ENCODE measurements around the gene LIMS2.

Gene LIMS2

DNA sequence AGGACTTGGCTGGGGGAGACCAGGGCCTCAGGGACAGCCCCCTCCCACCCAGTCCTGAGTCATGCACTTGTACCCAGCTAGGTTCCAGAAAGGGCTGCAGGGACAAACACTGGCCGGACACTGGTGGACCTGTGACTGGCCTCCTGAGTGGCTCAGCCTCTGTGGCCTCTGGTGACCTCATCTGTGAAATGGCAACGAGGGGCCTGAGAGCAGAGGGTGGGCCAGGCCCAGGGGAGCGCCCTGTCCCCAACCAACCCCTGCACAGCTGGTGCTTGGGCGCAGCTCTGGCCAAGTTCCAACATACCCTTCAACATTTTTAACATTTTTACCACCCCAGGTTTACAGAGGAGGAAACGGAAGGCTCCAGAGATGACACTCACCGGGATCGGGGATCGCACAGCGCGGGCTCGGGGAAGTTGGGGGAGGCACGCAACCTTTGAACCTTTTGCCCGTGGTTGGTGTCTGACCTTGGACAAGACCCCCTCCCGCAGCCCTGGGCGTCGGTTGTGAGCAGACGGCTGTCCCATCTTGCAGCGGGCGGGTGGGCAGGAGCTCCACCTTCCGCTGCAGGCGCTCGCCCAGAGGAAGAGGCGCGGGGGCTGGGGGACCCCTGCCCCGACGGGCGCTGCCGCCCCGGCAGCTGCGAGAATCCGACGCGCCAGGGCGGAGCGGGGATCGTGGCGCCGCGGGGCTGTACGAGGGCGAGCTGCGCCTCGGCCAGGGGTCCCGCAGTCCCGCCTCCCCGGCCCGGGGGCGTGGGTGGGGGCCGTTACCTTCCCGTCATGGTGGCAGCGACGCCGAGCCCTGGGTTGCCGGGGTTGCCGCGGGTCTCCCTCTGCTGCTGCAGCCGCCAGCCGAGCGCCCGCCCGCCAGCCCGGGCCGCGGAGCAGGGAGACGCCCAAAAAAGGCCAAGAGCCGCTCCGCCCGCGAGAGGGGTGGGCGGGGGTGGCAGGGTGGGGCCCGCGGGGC lies 805 bp downstream of the LIMS2 start:
- DNase-seq: peak in 1 of 58 donors; percentile 43

GRCh38 chr2:127673291-127674069 lies 1.9 kb downstream of the LIMS2 start:
- no peak for DNase-seq

GRCh38 chr2:127672341-127673224 lies 2.7 kb downstream of the LIMS2 start:
- no peak for DNase-seq

- no peak for DNase-seq
These were observed 3.6 kb downstream of the LIMS2 start for GRCh38 chr2:127671557-127672302.

GRCh38 chr2:127670957-127671290 lies 4.4 kb downstream of the LIMS2 start:
- DNase-seq: no peak

- no peak for DNase-seq
These were observed 5.0 kb downstream of the LIMS2 start for GRCh38 chr2:127670055-127670956.

- no peak for DNase-seq
These were observed 6.3 kb downstream of the LIMS2 start for GRCh38 chr2:127669056-127669455.

GRCh38 chr2:127665267-127665893 lies 9.9 kb downstream of the LIMS2 start:
- DNase-seq: no peak

DNA sequence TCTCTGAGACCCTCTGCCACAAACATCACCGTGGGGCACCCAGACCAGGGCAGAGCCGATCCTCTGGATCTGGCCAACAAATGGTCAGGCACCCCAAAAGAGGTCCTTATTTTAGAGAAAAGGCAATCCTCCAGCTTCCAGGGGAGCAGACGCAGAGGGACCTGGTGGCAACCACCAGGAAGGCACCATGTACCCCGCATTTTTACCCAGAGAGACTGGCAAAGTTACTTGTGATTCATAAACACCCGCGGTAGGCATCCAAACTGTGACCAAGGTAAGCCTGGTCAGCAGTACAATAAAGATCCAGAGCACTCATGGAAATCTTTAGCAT lies 10.5 kb downstream of the LIMS2 start:
- no peak for DNase-seq

DNA sequence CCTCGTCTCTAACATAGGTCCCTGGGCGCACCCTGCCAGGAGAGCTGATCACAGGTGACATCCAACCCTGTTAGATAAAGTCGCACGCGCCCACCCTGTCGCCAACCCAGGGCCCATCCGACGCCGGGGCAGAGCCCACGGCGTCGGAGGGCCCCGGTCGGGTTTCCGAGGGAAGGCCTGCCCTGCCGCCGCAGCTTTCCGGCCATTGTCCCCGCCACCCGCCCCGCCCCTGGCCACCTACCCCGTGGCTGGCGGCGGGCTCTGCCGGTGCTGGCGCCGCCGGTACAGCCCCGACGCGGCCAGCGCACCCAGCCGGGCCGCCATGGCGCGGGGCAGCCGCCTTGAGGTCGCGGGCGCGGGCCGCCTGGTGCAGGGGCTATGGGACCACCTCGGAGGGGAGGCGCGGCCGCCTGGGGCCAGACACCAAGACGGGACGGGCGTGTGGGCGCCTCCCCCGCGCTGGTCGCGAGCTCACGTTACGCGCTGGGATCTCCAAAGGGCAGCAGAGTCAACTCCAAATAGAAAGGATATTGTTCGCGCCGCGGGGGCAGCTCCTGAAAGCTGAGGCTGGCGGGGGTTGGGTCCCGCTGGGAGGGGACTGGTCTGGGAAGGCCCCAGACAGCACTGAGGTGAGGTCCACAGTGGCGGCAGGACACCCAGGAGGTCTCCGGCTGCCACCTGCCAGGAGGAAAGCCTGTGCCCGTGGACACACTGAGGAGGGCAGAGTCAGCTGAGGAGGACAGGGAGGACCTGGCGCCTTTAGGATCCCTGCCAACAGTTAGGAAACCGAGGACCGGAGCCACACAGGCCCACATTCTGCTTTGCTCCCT lies 11.1 kb downstream of the LIMS2 start:
- no peak for DNase-seq

- no peak for DNase-seq
These were observed 11.7 kb downstream of the LIMS2 start for GRCh38 chr2:127663566-127664064.

DNA sequence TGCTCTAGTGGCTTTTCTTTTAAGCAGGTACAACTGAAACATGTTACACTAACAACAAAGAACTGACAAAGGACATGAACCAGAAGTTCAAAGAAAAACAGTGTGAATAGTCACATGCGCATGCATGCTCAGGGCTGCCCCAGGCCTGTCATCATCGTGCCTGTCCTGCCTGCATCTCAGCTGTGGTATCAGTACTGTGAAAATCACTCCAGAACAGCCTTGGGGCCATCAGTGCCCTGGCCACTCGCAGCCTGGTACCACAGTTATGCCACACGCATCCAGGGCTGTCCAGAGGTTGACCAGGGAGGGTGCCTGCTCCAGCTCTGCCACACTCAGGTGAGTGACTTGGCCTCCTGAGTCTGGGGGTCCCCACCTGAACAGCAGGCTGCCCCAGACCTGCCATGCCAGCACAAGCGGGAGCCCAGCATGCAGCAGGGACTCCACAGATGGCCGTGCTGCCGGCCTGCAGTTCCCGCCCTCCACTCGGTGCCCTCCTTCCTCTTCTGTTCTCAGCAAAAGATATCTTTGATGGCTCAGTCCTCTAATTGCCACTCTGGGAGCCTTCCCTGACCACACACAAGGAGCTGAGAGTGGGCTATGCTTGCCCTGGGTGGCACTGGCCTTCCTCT lies 12.3 kb downstream of the LIMS2 start:
- DNase-seq: no peak

- DNase-seq: no peak
These were observed 13.3 kb downstream of the LIMS2 start for GRCh38 chr2:127661949-127662510.

DNA sequence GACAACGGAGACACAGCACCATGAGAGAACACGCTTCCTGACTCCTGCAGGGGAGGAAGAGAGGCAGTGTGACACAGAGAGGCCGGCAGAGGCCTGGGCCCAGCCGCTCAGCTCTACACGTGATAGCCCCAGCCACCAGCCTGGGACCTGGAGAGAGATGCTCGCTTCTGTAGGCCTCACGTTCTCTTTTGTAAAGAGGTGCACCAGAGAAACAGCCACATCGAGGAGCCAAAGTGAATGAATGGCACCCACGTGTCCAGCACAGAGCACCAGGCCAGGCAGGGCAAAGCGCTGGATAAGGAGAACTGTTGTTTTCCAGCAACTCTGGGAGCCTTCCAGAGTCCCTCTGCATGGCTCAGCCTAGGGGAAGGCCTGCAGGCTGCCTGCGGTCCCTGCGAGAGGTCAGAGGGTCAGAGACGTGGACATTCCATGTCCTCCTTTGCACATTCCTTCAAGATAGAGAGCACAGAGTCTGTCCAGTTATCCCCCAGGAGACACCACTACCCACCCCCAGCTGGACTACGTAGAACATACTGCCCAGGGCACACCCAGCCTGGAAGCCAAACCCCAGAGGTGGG lies 14.2 kb downstream of the LIMS2 start:
- peak in 21 of 58 donors; percentile 19 to 77 (median 54) for DNase-seq

DNA sequence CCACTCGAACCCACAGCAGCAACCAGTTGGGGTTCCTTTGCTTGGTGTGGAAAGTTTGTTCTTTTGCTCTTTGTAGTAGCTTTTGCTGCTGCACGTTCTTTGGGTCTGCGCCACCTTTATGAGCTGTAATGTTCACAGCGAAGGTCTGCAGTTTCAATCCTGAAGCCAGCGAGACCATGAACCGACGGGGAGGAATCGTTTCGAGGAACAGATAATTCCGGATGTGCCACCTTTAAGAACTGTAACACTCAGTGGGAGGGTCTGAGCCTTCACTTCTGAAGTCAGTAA lies 15.1 kb downstream of the LIMS2 start:
- no peak for DNase-seq

- no peak for DNase-seq
These were observed 15.7 kb downstream of the LIMS2 start for GRCh38 chr2:127659408-127660290.

Measured in anterior cingulate cortex (tissue), 58 donors.